Cardiac atrium fibroblast (primary cell): Measurements from ENCODE around the gene FXR1. TPM values are rescaled to one million over a fixed set of nuclear protein-coding genes. Genes with fewer than 3 reads are reported as not detected.

Experiments used
- total RNA-seq: library from RNA; depleted of rRNA; stranded (reverse); fragments of >200 nt; gene quantifications from 2 replicates; pipeline ENCODE4 v1.2.3, GENCODE V29; 2015

Gene FXR1
- 76.9 and 82.5 TPM in 2 replicates for total RNA-seq

DNA sequence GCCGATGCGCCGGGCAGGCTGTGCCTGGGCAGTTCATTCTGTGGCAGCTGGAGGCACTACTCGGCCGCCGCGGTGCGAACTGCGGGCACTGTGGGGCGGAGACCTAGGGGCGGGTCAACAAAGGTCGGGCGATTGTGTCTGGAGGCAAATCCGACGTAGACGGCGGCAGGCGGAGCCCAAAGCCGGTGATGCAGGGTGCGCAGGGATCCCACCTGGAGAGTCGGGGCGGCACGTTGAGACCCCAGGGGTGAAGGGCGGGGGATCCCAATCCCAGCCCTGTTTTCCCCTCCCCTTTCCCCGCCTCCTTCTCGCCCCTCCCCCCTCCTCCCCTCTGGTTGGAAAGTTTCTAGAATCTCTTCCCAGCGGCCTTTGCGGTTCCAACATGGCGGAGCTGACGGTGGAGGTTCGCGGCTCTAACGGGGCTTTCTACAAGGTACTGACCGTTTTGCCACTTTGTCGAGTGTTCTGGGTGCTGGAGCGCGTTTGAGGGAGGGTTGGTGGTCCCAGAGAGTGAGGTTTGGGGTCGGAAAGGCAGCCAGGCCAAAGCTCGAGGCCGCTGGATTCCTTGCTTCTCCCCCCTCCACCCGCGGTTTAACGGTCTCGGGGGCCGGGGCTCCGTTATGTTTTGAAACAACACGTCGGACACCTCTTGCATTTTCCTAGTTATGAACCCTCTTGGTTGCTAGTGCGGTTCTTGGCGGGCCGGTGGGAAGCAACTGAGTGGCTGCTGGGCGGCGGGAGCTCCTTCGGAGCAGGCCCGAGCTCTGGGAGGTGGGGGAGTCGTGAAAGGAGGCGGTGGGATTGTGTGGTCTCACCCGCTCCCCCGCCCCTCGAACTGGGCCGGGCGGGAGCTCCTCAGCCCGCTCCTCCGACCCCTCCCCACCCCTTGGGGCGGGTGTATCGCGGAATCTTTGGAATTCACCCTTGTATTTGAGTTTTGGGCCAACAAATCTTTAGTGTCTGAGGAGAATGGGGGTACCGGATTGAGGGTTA lies at the start of gene FXR1:
Gene FXR1 (plus strand): TSS at position 367 of the 993 bp plus-strand sequence. CDS start 16 bp downstream, at position 383.

DNA sequence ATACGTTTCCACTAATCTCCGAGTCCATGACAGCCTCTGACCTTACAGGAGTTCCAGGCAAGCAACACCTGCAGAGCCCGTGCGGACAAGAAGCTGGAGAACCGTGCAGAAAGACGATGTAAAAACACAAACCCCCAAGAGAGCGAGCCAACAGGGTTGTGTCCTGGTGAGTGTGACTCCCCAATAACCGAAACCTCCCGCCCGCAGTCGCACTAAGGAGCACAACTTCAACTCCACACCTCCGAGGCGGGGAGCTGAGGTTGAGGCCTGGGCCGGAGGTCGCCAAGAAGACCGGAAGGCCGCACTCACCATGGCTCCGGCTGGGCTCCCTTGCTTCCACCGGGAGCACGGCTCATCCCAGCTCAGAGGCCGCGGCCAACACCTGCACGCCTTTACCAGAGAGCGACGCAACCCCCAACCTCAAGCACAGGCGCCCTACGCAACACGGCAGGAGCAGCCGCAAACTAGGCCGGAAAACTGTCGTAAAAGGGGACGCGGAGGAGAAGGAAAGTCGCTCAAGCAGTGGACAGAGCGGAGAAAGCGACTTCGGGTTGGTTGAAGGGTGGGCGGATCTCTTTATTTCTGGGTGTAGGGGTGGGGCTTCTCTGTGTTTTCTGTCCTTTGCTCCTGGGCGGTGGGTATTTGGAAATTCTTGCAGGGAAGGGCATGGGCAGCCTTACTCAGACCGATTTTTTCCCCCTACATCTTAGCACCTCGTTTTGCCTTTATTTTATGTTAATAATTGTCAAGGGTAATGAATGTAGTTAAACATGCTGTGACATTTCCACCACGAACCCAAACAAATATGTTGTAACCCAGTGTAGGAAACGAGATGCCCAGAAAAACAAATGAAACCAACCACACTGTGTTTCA lies 77.1 kb downstream of the FXR1 start, which contains the start of gene DNAJC19:
Gene DNAJC19 (minus strand): TSS at position 446 of the 873 bp plus-strand sequence. CDS start 134 bp downstream, at position 312.

Other genes with a start within 250 kb of the FXR1 start
- gene CCDC39, start 233.2 kb upstream of the FXR1 start, total RNA-seq = not detected in 2 replicates
- gene DNAJC19, start 77.1 kb downstream of the FXR1 start, total RNA-seq = 15.7 and 23.8 TPM in 2 replicates